NB4 (cell line): Measurements from ENCODE around the gene GDI2.

Experiments used
- DNase-seq: peaks from one replicate; pipeline ENCODE4 v3.0.0; 2010; ENCODE audit warnings: low read depth
- H3K4me3 ChIP-seq: one replicate; pipeline ENCODE4 v1.5.1; 2011; ENCODE audit warnings: mild to moderate bottlenecking, low read depth, low read length, moderate library complexity
- MYC ChIP-seq: IDR thresholded peaks from 2 replicates; pipeline ENCODE4 v1.6.1; 2011; ENCODE audit warnings: low read depth, low read length
- POLR2A ChIP-seq: IDR thresholded peaks from 2 replicates; pipeline ENCODE4 v1.6.1; 2011; ENCODE audit warnings: mild to moderate bottlenecking; ENCODE audit not compliant: insufficient read length; ENCODE audit errors: extremely low read depth
- TF ChIP-seq, protein P1 (sequence below): IDR thresholded peaks from one replicate; pipeline ENCODE4 v1.5.1; 2012; ENCODE audit warnings: low read depth, low read length
- TF ChIP-seq, protein P2 (sequence below): IDR thresholded peaks from 2 replicates; pipeline ENCODE4 v1.6.1; 2011; ENCODE audit warnings: low read depth, low read length

The GDI2 gene

DNA sequence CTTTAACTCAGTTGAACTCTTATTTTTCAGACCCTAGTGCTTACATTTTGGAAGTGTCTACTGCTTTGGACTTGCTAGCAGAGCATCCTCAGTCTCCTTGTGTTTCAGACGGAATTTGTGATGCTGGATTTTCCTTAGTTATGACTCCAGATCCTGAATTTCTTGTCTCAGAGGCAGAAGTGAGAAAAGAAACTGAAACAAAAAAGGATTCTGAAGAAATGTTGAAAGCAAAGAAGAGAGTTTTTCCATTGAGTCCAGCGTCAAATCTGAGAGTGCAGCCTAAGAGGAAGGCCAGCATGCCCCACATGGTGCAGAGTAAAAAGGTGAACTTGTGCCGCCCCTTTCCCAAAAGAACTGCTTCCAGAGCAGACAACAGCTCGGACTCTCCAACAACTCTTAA is 82.5 kb downstream of the GDI2 start:
- TF ChIP-seq, protein P1, sequence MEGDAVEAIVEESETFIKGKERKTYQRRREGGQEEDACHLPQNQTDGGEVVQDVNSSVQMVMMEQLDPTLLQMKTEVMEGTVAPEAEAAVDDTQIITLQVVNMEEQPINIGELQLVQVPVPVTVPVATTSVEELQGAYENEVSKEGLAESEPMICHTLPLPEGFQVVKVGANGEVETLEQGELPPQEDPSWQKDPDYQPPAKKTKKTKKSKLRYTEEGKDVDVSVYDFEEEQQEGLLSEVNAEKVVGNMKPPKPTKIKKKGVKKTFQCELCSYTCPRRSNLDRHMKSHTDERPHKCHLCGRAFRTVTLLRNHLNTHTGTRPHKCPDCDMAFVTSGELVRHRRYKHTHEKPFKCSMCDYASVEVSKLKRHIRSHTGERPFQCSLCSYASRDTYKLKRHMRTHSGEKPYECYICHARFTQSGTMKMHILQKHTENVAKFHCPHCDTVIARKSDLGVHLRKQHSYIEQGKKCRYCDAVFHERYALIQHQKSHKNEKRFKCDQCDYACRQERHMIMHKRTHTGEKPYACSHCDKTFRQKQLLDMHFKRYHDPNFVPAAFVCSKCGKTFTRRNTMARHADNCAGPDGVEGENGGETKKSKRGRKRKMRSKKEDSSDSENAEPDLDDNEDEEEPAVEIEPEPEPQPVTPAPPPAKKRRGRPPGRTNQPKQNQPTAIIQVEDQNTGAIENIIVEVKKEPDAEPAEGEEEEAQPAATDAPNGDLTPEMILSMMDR, result no peak
- TF ChIP-seq MYC (no peak), POLR2A (no peak)
- TF ChIP-seq, protein P2, sequence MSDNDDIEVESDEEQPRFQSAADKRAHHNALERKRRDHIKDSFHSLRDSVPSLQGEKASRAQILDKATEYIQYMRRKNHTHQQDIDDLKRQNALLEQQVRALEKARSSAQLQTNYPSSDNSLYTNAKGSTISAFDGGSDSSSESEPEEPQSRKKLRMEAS, result no peak
- no peak for DNase-seq
- no peak overlapping the region for H3K4me3 ChIP-seq

DNA sequence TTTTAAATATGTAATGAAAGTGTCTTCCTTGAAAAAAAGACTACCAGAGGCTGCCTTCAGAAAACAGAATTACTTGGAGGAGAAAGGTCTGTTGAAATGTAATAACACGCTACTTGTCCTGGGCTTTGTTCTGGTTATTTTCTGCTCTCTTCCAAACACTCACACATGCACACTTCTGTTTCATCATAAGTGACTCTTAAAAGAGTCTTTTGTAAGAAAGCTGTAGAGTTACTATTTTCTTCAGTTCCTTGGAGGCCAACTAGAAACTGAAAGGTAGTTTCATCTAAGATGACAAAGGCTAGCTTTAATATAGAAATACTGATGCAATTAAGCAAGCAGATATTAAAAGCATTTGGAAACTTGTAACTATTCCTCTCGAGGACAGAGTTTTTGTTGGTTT is 89.5 kb downstream of the GDI2 start:
- no peak overlapping the region for H3K4me3 ChIP-seq
- TF ChIP-seq, protein P1, result no peak
- TF ChIP-seq POLR2A, result no peak
- no peak for TF ChIP-seq MYC
- TF ChIP-seq, protein P2, result no peak
- no peak for DNase-seq

DNA sequence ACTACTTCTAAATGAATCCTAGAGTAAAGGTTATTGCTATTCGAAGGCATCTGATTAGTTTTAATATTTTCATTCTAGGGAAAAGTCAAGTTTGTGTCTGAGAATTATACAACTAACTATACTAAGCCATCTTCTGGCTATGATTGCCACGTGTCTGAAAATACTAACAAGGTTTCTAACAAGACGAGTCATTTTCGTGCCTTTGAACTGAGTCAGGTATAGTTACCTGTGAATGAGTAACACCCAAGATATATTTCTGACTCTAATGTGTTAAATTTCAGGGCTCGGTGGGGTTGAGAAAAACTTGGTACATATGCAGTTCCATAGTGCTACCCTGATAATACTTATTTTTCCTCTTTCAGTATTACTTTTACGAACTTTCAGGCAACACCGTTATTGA is 93.1 kb downstream of the GDI2 start:
- TF ChIP-seq, protein P2, result no peak
- no peak for TF ChIP-seq MYC
- TF ChIP-seq, protein P1, result no peak
- TF ChIP-seq POLR2A, result no peak
- no peak overlapping the region for H3K4me3 ChIP-seq
- DNase-seq, result no peak

DNA sequence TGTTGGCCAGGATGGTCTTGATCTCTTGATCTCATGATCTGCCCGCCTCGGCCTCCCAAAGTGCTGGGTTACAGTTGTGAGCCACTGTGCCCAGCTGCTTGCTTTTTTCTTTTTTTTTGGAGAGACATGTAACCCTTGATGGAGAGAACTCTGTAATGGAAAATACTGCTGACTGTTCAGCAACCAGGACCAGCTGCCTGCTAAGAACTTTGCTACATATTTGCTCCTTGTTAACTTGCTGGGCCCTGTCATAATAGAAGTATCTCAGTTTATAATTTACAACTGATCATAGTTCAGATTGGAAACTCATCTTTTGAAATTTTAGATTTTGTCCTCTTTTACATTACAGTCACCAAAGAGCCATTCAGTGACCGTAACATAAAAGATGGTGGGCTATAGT is 93.7 kb downstream of the GDI2 start:
- no peak for DNase-seq
- TF ChIP-seq, protein P2, result no peak
- TF ChIP-seq MYC (no peak), POLR2A (no peak)
- TF ChIP-seq, protein P1, result no peak
- H3K4me3 ChIP-seq, result no peak overlapping the region
